Stimulated activated naive B cell treated with anti-CD40 and anti-IgM and Interleukin-4, amounts not matched to agents 10 μg/mL and 1 μg/mL and 100 μg/mL, for 72 hours (primary cell): ENCODE data around the gene KIF2C.
"Not testable (repeated sequence)": the region's sequence is repeated elsewhere in the genome, so short reads cannot be mapped to it uniquely, and the experiment has no call there.

Experiments
- ATAC-seq, 2 donors: fragments of 150-1000 bp; cut with Tn5 transposase; replicated peaks; 2 replicates each; pipeline ENCODE4 v1.10.0; 2021; ENCODE audit warnings: moderate library complexity in 1 of 2
- DNase-seq: peaks from one replicate; pipeline ENCODE4 v3.0.0; 2021
- H3K27ac Mint-ChIP-seq: one replicate; pipeline ENCODE4 v1.8.0; 2022; ENCODE audit warnings: mild to moderate bottlenecking, mixed read lengths
- H3K27me3 Mint-ChIP-seq, 2 donors: one replicate each; pipeline ENCODE4 v1.8.0; 2022; ENCODE audit warnings: mixed read lengths in 2 of 2
- H3K36me3 Mint-ChIP-seq, 2 donors: one replicate each; pipeline ENCODE4 v1.8.0; 2022; ENCODE audit warnings: mixed read lengths in 2 of 2, mild to moderate bottlenecking in 1 of 2
- H3K4me1 Mint-ChIP-seq, 2 donors: one replicate each; pipeline ENCODE4 v1.8.0; 2022; ENCODE audit warnings: mixed read lengths in 2 of 2, mild to moderate bottlenecking in 1 of 2
- H3K4me3 Mint-ChIP-seq, 2 donors: one replicate each; pipeline ENCODE4 v1.8.0; 2022; ENCODE audit warnings: mild to moderate bottlenecking in 2 of 2, mixed read lengths in 2 of 2, moderate library complexity in 1 of 2
- H3K9me3 Mint-ChIP-seq, 2 donors: one replicate each; pipeline ENCODE4 v1.8.0; 2022; ENCODE audit warnings: mixed read lengths in 2 of 2, mild to moderate bottlenecking in 1 of 2

Gene KIF2C

GRCh38 chr1:44787506-44787905 lies 47.9 kb downstream of the KIF2C start:
- Mint-ChIP-seq H3K27me3 (no peaks in the 10 kb centered on the region), H3K4me3 (no peak overlapping the region), H3K27ac (no peak overlapping the region), H3K9me3 (no peaks in the 10 kb centered on the region), H3K4me1 (peaks cover 20 to 40% of the 10 kb centered on the region in 2 donors), H3K36me3 (peaks cover 2 to 4% of the 10 kb centered on the region in 2 donors)
- ATAC-seq (no peak), DNase-seq (no peak)

- Mint-ChIP-seq H3K27ac (no peak within 1 kb of the TSS), H3K4me1 (peaks cover 18 to 32% of the 10 kb centered on the region in 2 donors), H3K27me3 (no peaks in the 10 kb centered on the region), H3K4me3 (no peak within 1 kb of the TSS), H3K36me3 (peaks cover under 1 to 1% of the 10 kb centered on the region in 2 donors), H3K9me3 (no peaks in the 10 kb centered on the region)
- DNase-seq (no peak), ATAC-seq (no peak)
Measured at GRCh38 chr1:44788120-44788860, 48.7 kb downstream of the KIF2C start, which contains the start of gene BEST4. Gene BEST4, minus strand, starts transcription at chr1:44788170. Its CDS starts 465 bp downstream, at chr1:44787705.

GRCh38 chr1:44790968-44791801 lies 51.5 kb downstream of the KIF2C start:
- no peak for ATAC-seq
- H3K36me3 Mint-ChIP-seq, result no peaks in the 10 kb centered on the region
- H3K27ac Mint-ChIP-seq, result no peak overlapping the region
- no peak overlapping the region for H3K4me3 Mint-ChIP-seq
- no peaks in the 10 kb centered on the region for H3K27me3 Mint-ChIP-seq
- no peak for DNase-seq
- peaks cover 8 to 11% of the 10 kb centered on the region in 2 donors for H3K4me1 Mint-ChIP-seq
- no peaks in the 10 kb centered on the region for H3K9me3 Mint-ChIP-seq

GRCh38 chr1:44792736-44793502 lies 53.3 kb downstream of the KIF2C start:
- Mint-ChIP-seq H3K27ac (no peak overlapping the region), H3K4me3 (no peak overlapping the region), H3K27me3 (no peaks in the 10 kb centered on the region), H3K4me1 (peaks cover 3 to 5% of the 10 kb centered on the region in 2 donors), H3K36me3 (no peaks in the 10 kb centered on the region), H3K9me3 (no peaks in the 10 kb centered on the region)
- DNase-seq (no peak), ATAC-seq (no peak)

- DNase-seq, ATAC-seq, H3K9me3 Mint-ChIP-seq, H3K4me3 Mint-ChIP-seq, H3K27me3 Mint-ChIP-seq, H3K27ac Mint-ChIP-seq: not testable (repeated sequence)
- Mint-ChIP-seq H3K4me1 (peaks cover 25 to 37% of the 10 kb centered on the region in 2 donors), H3K36me3 (peaks cover 12 to 19% of the 10 kb centered on the region in 2 donors)
Measured at GRCh38 chr1:44797886-44798285, 58.2 kb downstream of the KIF2C start.

- no peaks in the 10 kb centered on the region for H3K27me3 Mint-ChIP-seq
- ATAC-seq, result no peak
- peak overlapping the region in 1 of 2 donors; percentile 97 for H3K4me3 Mint-ChIP-seq
- H3K9me3 Mint-ChIP-seq, result no peaks in the 10 kb centered on the region
- peaks cover 31 to 42% of the 10 kb centered on the region in 2 donors for H3K4me1 Mint-ChIP-seq
- peak overlapping the region; percentile 99 for H3K27ac Mint-ChIP-seq
- DNase-seq, result no peak
- peaks cover 16 to 28% of the 10 kb centered on the region in 2 donors for H3K36me3 Mint-ChIP-seq
Measured at GRCh38 chr1:44798481-44799365, 59.1 kb downstream of the KIF2C start.

- ATAC-seq (peak; percentile 88 to 92), DNase-seq (peak; percentile 95)
- Mint-ChIP-seq H3K27ac (peak within 1 kb of the TSS; percentile 99), H3K27me3 (no peaks in the 10 kb centered on the region), H3K9me3 (no peaks in the 10 kb centered on the region), H3K36me3 (peaks cover 26 to 40% of the 10 kb centered on the region in 2 donors), H3K4me1 (peaks cover 34 to 53% of the 10 kb centered on the region in 2 donors), H3K4me3 (peak within 1 kb of the TSS; percentile 87 to 97)
Measured at GRCh38 chr1:44799770-44800584, 60.3 kb downstream of the KIF2C start, which contains the start of gene PLK3. Gene PLK3, plus strand, starts transcription at chr1:44800377. Its CDS starts 87 bp downstream, at chr1:44800464.

GRCh38 chr1:44801491-44802305 lies 62.1 kb downstream of the KIF2C start:
- Mint-ChIP-seq H3K27me3 (no peaks in the 10 kb centered on the region), H3K4me1 (peaks cover 40 to 64% of the 10 kb centered on the region in 2 donors), H3K27ac (peak overlapping the region; percentile 11), H3K36me3 (peaks cover 36 to 51% of the 10 kb centered on the region in 2 donors), H3K9me3 (no peaks in the 10 kb centered on the region), H3K4me3 (peak overlapping the region; percentile 87 to 97)
- ATAC-seq (no peak), DNase-seq (no peak)

- H3K9me3 Mint-ChIP-seq, result no peaks in the 10 kb centered on the region
- ATAC-seq (no peak), DNase-seq (no peak)
- H3K36me3 Mint-ChIP-seq, result peaks cover 40 to 59% of the 10 kb centered on the region in 2 donors
- peak overlapping the region; percentile 87 to 97 for H3K4me3 Mint-ChIP-seq
- no peaks in the 10 kb centered on the region for H3K27me3 Mint-ChIP-seq
- peaks cover 48 to 71% of the 10 kb centered on the region in 2 donors for H3K4me1 Mint-ChIP-seq
- H3K27ac Mint-ChIP-seq, result peak overlapping the region; percentile 59
Measured at GRCh38 chr1:44802306-44803061, 62.8 kb downstream of the KIF2C start.

- DNase-seq (no peak), ATAC-seq (no peak)
- peak overlapping the region; percentile 59 for H3K27ac Mint-ChIP-seq
- H3K27me3 Mint-ChIP-seq, result no peaks in the 10 kb centered on the region
- peak overlapping the region; percentile 55 to 87 for H3K4me3 Mint-ChIP-seq
- no peaks in the 10 kb centered on the region for H3K9me3 Mint-ChIP-seq
- peaks cover 53 to 76% of the 10 kb centered on the region in 2 donors for H3K4me1 Mint-ChIP-seq
- peaks cover 40 to 60% of the 10 kb centered on the region in 2 donors for H3K36me3 Mint-ChIP-seq
Measured at GRCh38 chr1:44803062-44803311, 63.4 kb downstream of the KIF2C start.

GRCh38 chr1:44803312-44804095 lies 63.9 kb downstream of the KIF2C start:
- no peaks in the 10 kb centered on the region for H3K9me3 Mint-ChIP-seq
- H3K4me1 Mint-ChIP-seq, result peaks cover 55 to 82% of the 10 kb centered on the region in 2 donors
- peak overlapping the region; percentile 55 to 87 for H3K4me3 Mint-ChIP-seq

More at GRCh38 chr1:44803312-44804095, 63.9 kb downstream of the KIF2C start:
- peak overlapping the region; percentile 59 for H3K27ac Mint-ChIP-seq
- no peaks in the 10 kb centered on the region for H3K27me3 Mint-ChIP-seq
- ATAC-seq (no peak), DNase-seq (no peak)
- H3K36me3 Mint-ChIP-seq, result peaks cover 40 to 60% of the 10 kb centered on the region in 2 donors
